K562 (cell line): ENCODE results near the gene DNAJA1. TPM values are rescaled to one million over a fixed set of nuclear protein-coding genes. Genes with fewer than 3 reads are reported as not detected.

Experiments used
- ATAC-seq: fragments of 200-7000 bp; cut with Tn5 transposase; 3 replicates; pipeline ENCODE4 v1.9.1; 2020; ENCODE audit warnings: moderate library complexity
- BruUV-seq: library from RNA; stranded (reverse); fragments of 400-500 nt; replicated peaks from 2 replicates; lab custom pipeline; 2021; lab: Mats Ljungman, UMichigan
- CTCF ChIA-PET: fragments of 300-600 bp; formaldehyde crosslinking; extraction: SDS; loops from one replicate; lab custom pipeline; 2021; ENCODE audit warnings: low intra/inter-chr PET ratio; lab: Yijun Ruan, JAX
- POLR2A ChIA-PET: fragments of 300-600, 350-650 bp; sonication (Branson Sonifier 250); formaldehyde crosslinking; extraction: SDS; loops from one replicate; lab custom pipeline; 2021; ENCODE audit warnings: antibody characterized with exemption, inconsistent platforms; lab: Yijun Ruan, JAX
- DNase-seq, 4 experiments: peaks; one replicate each; pipeline versions ENCODE4 v3.0.0 to v3.0.0-alpha.2; 2011 to 2018; ENCODE audit warnings: low spot score in 3 of 4, mixed read lengths in 3 of 4; ENCODE audit errors: extremely low read depth in 1 of 4
- FAIRE-seq: peaks from 2 replicates; lab custom pipeline; 2011; peaks lifted over from hg19 to GRCh38; lab: Jason Lieb, UNC
- H2AFZ ChIP-seq: 2 replicates; pipeline ENCODE4 v1.6.0; 2011; ENCODE audit warnings: low read depth, low read length, control low read depth, inconsistent platforms
- H3K27ac ChIP-seq: fragments of 200-600 bp; 3 replicates; pipeline ENCODE4 v1.8.0; 2011; ENCODE audit warnings: low read depth, mild to moderate bottlenecking, control low read depth, inconsistent platforms, low read length, moderate library complexity, mixed read lengths; ENCODE audit errors: extremely low read depth
- H3K27me3 ChIP-seq, 2 experiments: fragments of 300-600 bp in 1 of 2; 2 replicates in 1 of 2; 3 replicates in 1 of 2; pipeline versions ENCODE4 v1.6.0 to v1.8.0; 2011; ENCODE audit warnings: inconsistent platforms in 2 of 2, low read length in 2 of 2, mild to moderate bottlenecking in 1 of 2, mixed read lengths in 1 of 2, moderate library complexity in 1 of 2; ENCODE audit not compliant: control insufficient read depth in 2 of 2, insufficient read depth in 2 of 2
- H3K36me3 ChIP-seq: fragments of 300-600 bp; 3 replicates; pipeline ENCODE4 v1.8.0; 2011; ENCODE audit warnings: mild to moderate bottlenecking, low read length, inconsistent platforms; ENCODE audit not compliant: control insufficient read depth, insufficient read depth
- H3K4me1 ChIP-seq, 2 experiments: fragments of 200-600 bp in 1 of 2; replicated peaks in 1 of 2; 2 replicates in 1 of 2; 3 replicates in 1 of 2; pipeline versions ENCODE4 v1.5.1 to v1.8.0; 2011; ENCODE audit warnings: inconsistent platforms in 2 of 2, low read length in 2 of 2, mild to moderate bottlenecking in 1 of 2, mixed read lengths in 1 of 2, moderate library complexity in 1 of 2; ENCODE audit not compliant: control insufficient read depth in 2 of 2, insufficient read depth in 2 of 2
- H3K4me2 ChIP-seq: 2 replicates; pipeline ENCODE4 v1.6.1; 2011; ENCODE audit warnings: low read length, control low read depth, inconsistent platforms, mixed read lengths; ENCODE audit not compliant: insufficient read depth
- H3K4me3 ChIP-seq: fragments of 200-600 bp; sonication (generic), shearing (Covaris generic); 2 replicates; pipeline ENCODE4 v1.5.1; 2016; ENCODE audit warnings: control low read depth, inconsistent platforms
- H3K79me2 ChIP-seq: fragments of 200-600 bp; 3 replicates; pipeline ENCODE4 v1.8.0; 2011; ENCODE audit warnings: low read length, inconsistent platforms; ENCODE audit not compliant: control insufficient read depth, insufficient read depth
- H3K9ac ChIP-seq, 2 experiments: 2 replicates each; pipeline versions ENCODE4 v1.6.0 to v1.6.1; 2011; ENCODE audit warnings: low read depth in 2 of 2, low read length in 2 of 2, control low read depth in 1 of 2, inconsistent platforms in 1 of 2, mild to moderate bottlenecking in 1 of 2, mixed read lengths in 1 of 2; ENCODE audit not compliant: insufficient read depth in 1 of 2
- H3K9me1 ChIP-seq: one replicate; pipeline ENCODE4 v1.6.0; 2011; ENCODE audit warnings: inconsistent platforms, mild to moderate bottlenecking, low read length, moderate library complexity; ENCODE audit not compliant: control insufficient read depth, insufficient read depth
- H3K9me3 ChIP-seq: replicated peaks from 2 replicates; pipeline ENCODE4 v1.5.1; 2011; ENCODE audit warnings: low read depth, low read length, inconsistent platforms; ENCODE audit not compliant: control insufficient read depth, insufficient read depth
- H4K20me1 ChIP-seq: replicated peaks from 2 replicates; pipeline ENCODE4 v1.6.1; 2011; ENCODE audit warnings: low read length, inconsistent platforms, mixed read lengths; ENCODE audit not compliant: control insufficient read depth, insufficient read depth
- ATF7 ChIP-seq: fragments of 450-650 bp; IDR thresholded peaks from 2 replicates; pipeline ENCODE4 v1.7.1; 2014; ENCODE audit warnings: mild to moderate bottlenecking, moderate library complexity
- CREB3L1 ChIP-seq: fragments of 450-650 bp; IDR thresholded peaks from 2 replicates; pipeline ENCODE4 v1.6.1; 2014; ENCODE audit warnings: low read depth, mild to moderate bottlenecking, moderate library complexity, borderline replicate concordance
- FOXJ3 ChIP-seq: sonication (generic); formaldehyde crosslinking; IDR thresholded peaks from 2 replicates; pipeline ENCODE4 v1.4.0; 2020; ENCODE audit warnings: mild to moderate bottlenecking, missing genetic modification reagents
- GATAD2B ChIP-seq: fragments of 450-650 bp; IDR thresholded peaks from 2 replicates; pipeline ENCODE4 v1.6.1; 2017; ENCODE audit warnings: mild to moderate bottlenecking, borderline replicate concordance
- HNRNPL ChIP-seq: fragments of 200-400 bp; formaldehyde crosslinking; IDR thresholded peaks from 2 replicates; pipeline ENCODE4 v1.6.1; 2017; ENCODE audit warnings: low read depth, mild to moderate bottlenecking, low read length
- KHSRP ChIP-seq: fragments of 450-650 bp; IDR thresholded peaks from 2 replicates; pipeline ENCODE4 v1.6.1; 2017
- MAZ ChIP-seq, 2 experiments: fragments of 450-650 bp in 1 of 2; sonication (generic) in 1 of 2; formaldehyde crosslinking; IDR thresholded peaks in 1 of 2; conservative IDR thresholded peaks in 1 of 2; 2 replicates each; pipeline versions ENCODE4 v1.4.0 to v1.5.0; 2020; ENCODE audit warnings: mild to moderate bottlenecking in 1 of 2, missing genetic modification reagents in 1 of 2
- MCM2 ChIP-seq: fragments of 450-650 bp; IDR thresholded peaks from 2 replicates; pipeline ENCODE4 v1.6.1; 2017; ENCODE audit warnings: low read depth, mild to moderate bottlenecking
- MEIS2 ChIP-seq: fragments of 450-650 bp; IDR thresholded peaks from 2 replicates; pipeline ENCODE4 v1.6.1; 2014; ENCODE audit warnings: mild to moderate bottlenecking; ENCODE audit not compliant: partially characterized antibody
- PHF8 ChIP-seq: fragments of 200-600 bp; sonication (generic); IDR thresholded peaks from 2 replicates; pipeline ENCODE4 v1.6.1; 2012; ENCODE audit warnings: mixed run types, mild to moderate bottlenecking, inconsistent platforms, low read length, moderate library complexity, borderline replicate concordance
- RBM39 ChIP-seq: fragments of 200-400 bp; formaldehyde crosslinking; optimal IDR thresholded peaks from 2 replicates; pipeline ENCODE3; 2018; ENCODE audit warnings: low read depth, low read length
- SNRNP70 ChIP-seq: fragments of 200-400 bp; formaldehyde crosslinking; optimal IDR thresholded peaks from 2 replicates; pipeline ENCODE3; 2017; ENCODE audit warnings: low read depth, low read length
- TSHZ1 ChIP-seq: fragments of 250-450 bp; sonication (Bioruptor Pico); IDR thresholded peaks from 2 replicates; pipeline ENCODE4 v1.4.0; 2020; ENCODE audit warnings: mild to moderate bottlenecking, moderate library complexity
- ZBED1 ChIP-seq: IDR thresholded peaks from 2 replicates; pipeline ENCODE4 v1.6.1; 2014
- ZKSCAN3 ChIP-seq: fragments of 250-450 bp; sonication (Bioruptor Pico); IDR thresholded peaks from 2 replicates; pipeline ENCODE4 v1.4.0; 2020
- ZNF41 ChIP-seq: fragments of 250-450 bp; sonication (Bioruptor Pico); conservative IDR thresholded peaks from 2 replicates; pipeline ENCODE4 v1.4.0; 2020; ENCODE audit warnings: mild to moderate bottlenecking
- ZNF79 ChIP-seq: fragments of 250-450 bp; sonication (Bioruptor Pico); IDR thresholded peaks from 2 replicates; pipeline ENCODE4 v1.4.0; 2020; ENCODE audit warnings: low read depth, mild to moderate bottlenecking, moderate library complexity
- WGBS: fragments of 100-300 bp; shearing (Covaris generic); methylation state at CpG from one replicate; pipeline ENCODE4 v1.1.6; 2016; ENCODE audit warnings: low coverage, mixed read lengths; ENCODE audit not compliant: insufficient coverage; ENCODE audit errors: missing lambda C conversion rate; 5-methylcytosine and 5-hydroxymethylcytosine counted together
- in situ Hi-C: fragments of 300-500 bp; cut with MboI; formaldehyde crosslinking; loops from 4 replicates; pipeline ENCODE4 v1.15.0; 2018; ENCODE audit warnings: inconsistent platforms, mixed read lengths
- intact Hi-C: fragments of 100-400 bp; cut with micrococcal nuclease; formaldehyde crosslinking; loops from 2 replicates; pipeline ENCODE4 v1.14.2; 2022
- polyA plus RNA-seq, 8 experiments: library from polyadenylated mRNA; depleted of rRNA in 4 of 8; stranded (reverse) in 5 of 8; unstranded in 3 of 8; fragments of >200 nt; fragmentation: Nextera tagmentation in 2 of 8; fragmentation: Illumina TruSeq in 1 of 8; extraction: Ambion mirVana in 2 of 8; extraction: Trizol in 1 of 8; gene quantifications; 2 replicates each; pipeline versions ENCODE4 v1.2.1 to v1.2.3, GENCODE V29; 2011 to 2014; ENCODE audit warnings: inconsistent platforms in 1 of 8, missing spikeins in 1 of 8
- total RNA-seq, 7 experiments: library from RNA; depleted of rRNA in 6 of 7; stranded (reverse); fragments of >200 nt in 6 of 7; fragmentation: Illumina TruSeq in 2 of 7; extraction: Trizol in 2 of 7; gene quantifications; 2 replicates each; pipeline versions ENCODE4 v1.2.1 to v1.2.3, GENCODE V29; 2011 to 2021; ENCODE audit warnings: low replicate concordance in 1 of 7
- TF ChIP-seq, protein P1 (sequence below): sonication (generic); formaldehyde crosslinking; IDR thresholded peaks from 2 replicates; pipeline ENCODE4 v1.8.0; 2022; ENCODE audit warnings: missing genetic modification reagents, mild to moderate bottlenecking, moderate library complexity, borderline replicate concordance

The DNAJA1 gene
- total and polyA plus RNA-seq, 9 of the 15 experiments (the other 6 are each of a cell fraction or from before 2014, with no cell fraction given) = 109 to 359 (median 175) TPM

GRCh38 chr9:33042473-33042872 lies 17.4 kb downstream of the DNAJA1 start:
- in situ Hi-C loops = no loop called here
- no TSS peak for BruUV-seq
- WGBS = 66% methylated on average over 7 of the region's 8 CpGs

More at GRCh38 chr9:33042473-33042872, 17.4 kb downstream of the DNAJA1 start:
- no peaks in the 10 kb centered on the region for H3K9me3 ChIP-seq
- TF ChIP-seq SNRNP70 (no peak), TSHZ1 (CRISPR knock-in tag) (no peak), RBM39 (no peak), PHF8 (no peak), MAZ (CRISPR knock-in tag; conservative IDR thresholded peaks at IDR 0.05 in 1 of 2, IDR thresholded peaks at IDR 0.05 in 1 of 2) (no peak), GATAD2B (no peak), ZKSCAN3 (CRISPR knock-in tag) (no peak), ZNF79 (CRISPR knock-in tag) (no peak), MEIS2 (no peak), ATF7 (no peak), KHSRP (no peak), ZNF41 (CRISPR knock-in tag) (no peak), MCM2 (no peak), FOXJ3 (no peak), ZBED1 (no peak), CREB3L1 (no peak), HNRNPL (no peak)
- TF ChIP-seq, protein P1, sequence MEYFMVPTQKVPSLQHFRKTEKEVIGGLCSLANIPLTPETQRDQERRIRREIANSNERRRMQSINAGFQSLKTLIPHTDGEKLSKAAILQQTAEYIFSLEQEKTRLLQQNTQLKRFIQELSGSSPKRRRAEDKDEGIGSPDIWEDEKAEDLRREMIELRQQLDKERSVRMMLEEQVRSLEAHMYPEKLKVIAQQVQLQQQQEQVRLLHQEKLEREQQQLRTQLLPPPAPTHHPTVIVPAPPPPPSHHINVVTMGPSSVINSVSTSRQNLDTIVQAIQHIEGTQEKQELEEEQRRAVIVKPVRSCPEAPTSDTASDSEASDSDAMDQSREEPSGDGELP (CRISPR knock-in tag) = no peak
- no peak overlapping the region for H3K4me2 ChIP-seq
- no peak overlapping the region for H3K27ac ChIP-seq
- H4K20me1 ChIP-seq = no peaks in the 10 kb centered on the region
- intact Hi-C loops = no loop called here
- no peak overlapping the region for H3K9ac ChIP-seq
- POLR2A ChIA-PET = interaction anchor here (1.0 to 1.9 kb wide), 3 partner anchors 8 to 488 kb away, joined by 3 to 6 read pairs (median 4); no protein-coding TSS in a partner anchor
- H3K9me1 ChIP-seq = no peaks in the 10 kb centered on the region
- no peaks in the 10 kb centered on the region for H3K79me2 ChIP-seq
- DNase-seq = no peak
- peaks cover 49% of the 10 kb centered on the region; the same call in 1 of the 3 replicates for H3K36me3 ChIP-seq
- FAIRE-seq = no peak
- no peak overlapping the region for H2AFZ ChIP-seq
- CTCF ChIA-PET = no interaction called here
- ATAC-seq = peak; percentile 19
- no peak overlapping the region for H3K4me3 ChIP-seq
- H3K4me1 ChIP-seq = no peaks in the 10 kb centered on the region
- no peaks in the 10 kb centered on the region for H3K27me3 ChIP-seq
